ENCODE results near the gene MEIS1.

- TF ChIP-seq CTCF (tag by site-specific recombination; IDR thresholded peaks at IDR 0.05) (no peak), ZBTB44 (tag by site-specific recombination; IDR thresholded peaks at IDR 0.05) (peak; percentile 77), ZNF692 (tag by site-specific recombination; IDR thresholded peaks at IDR 0.05) (no peak), ZNF558 (tag by site-specific recombination; IDR thresholded peaks at IDR 0.05) (no peak)
Measured at GRCh38 chr2:66509326-66509811, 74.4 kb downstream of the MEIS1 start.

Data from HEK293 (cell line).